ENCODE measurements around the gene MIA. TPM values are rescaled to one million over a fixed set of nuclear protein-coding genes. Genes with fewer than 3 reads are reported as not detected.

The MIA gene
- total and polyA plus RNA-seq, 9 of the 15 experiments (the other 6 are each of a cell fraction or from before 2014, with no cell fraction given): 0.21 TPM; not detected in 8

- TF ChIP-seq CLOCK (CRISPR knock-in tag; IDR thresholded peaks at IDR 0.05; ENCODE audit: borderline replicate concordance) (peak; percentile 75; the same call in 1 of the 2 replicates), TFE3 (CRISPR knock-in tag; IDR thresholded peaks at IDR 0.05) (peak; percentile 100), GABPA (tag; conservative IDR thresholded peaks at IDR 0.05; ENCODE audit: low read depth) (peak; percentile 85), MCM3 (IDR thresholded peaks at IDR 0.05) (no peak), ETV5 (CRISPR knock-in tag; IDR thresholded peaks at IDR 0.05; ENCODE audit: low read depth) (0 out of 2 replicates have a peak, but pooled peaks have one; percentile 63), HDAC6 (IDR thresholded peaks at IDR 0.05; ENCODE audit: low read depth, low read length) (no peak), ZBED1 (IDR thresholded peaks at IDR 0.05) (no peak; the same call in 1 of the 2 replicates), HCFC1 (IDR thresholded peaks at IDR 0.05; ENCODE audit: low read depth, low read length) (peak; percentile 70; the same call in 1 of the 2 replicates), CXXC5 (CRISPR knock-in tag; IDR thresholded peaks at IDR 0.05) (peak; percentile 99), TRIM28 (IDR thresholded peaks at IDR 0.05) (0 out of 2 replicates have a peak, but pooled peaks have one; percentile 21), HDAC3 (IDR thresholded peaks at IDR 0.05; ENCODE audit: borderline replicate concordance, partially characterized antibody) (no peak), RERE (CRISPR knock-in tag; IDR thresholded peaks at IDR 0.05; ENCODE audit: borderline replicate concordance) (no peak), JUN (IDR thresholded peaks at IDR 0.05; ENCODE audit: borderline replicate concordance, low read depth, low read length) (0 out of 2 replicates have a peak, but pooled peaks have one; percentile 49), JUN (CRISPR knock-in tag; IDR thresholded peaks at IDR 0.05; ENCODE audit: borderline replicate concordance) (no peak), ZNF507 (tag; conservative IDR thresholded peaks at IDR 0.05) (no peak), NR4A1 (CRISPR knock-in tag; IDR thresholded peaks at IDR 0.05) (no peak), NR4A1 (tag; IDR thresholded peaks at IDR 0.05) (peak; percentile 87)
Measured at GRCh38 chr19:40750058-40750873, 25.1 kb upstream of the MIA start, which contains the start of gene ACTMAP (continued).

Data from K562 (cell line).